ACC112 (cell line): ENCODE results near the gene KIAA0825.
A peak's percentile ranks its signal among the peaks of the same experiment; 100 is the strongest.

Experiments used
- H2AFZ ChIP-seq: fragments of 200-600 bp; sonication (generic); one replicate; pipeline ENCODE4 v1.6.0; 2017; ENCODE audit warnings: antibody characterized with exemption, low read length; ENCODE audit not compliant: unreplicated experiment
- H3K27ac ChIP-seq: fragments of 200-600 bp; sonication (generic); 2 replicates; pipeline ENCODE4 v1.5.1; 2014; ENCODE audit warnings: low read depth, mild to moderate bottlenecking, antibody characterized with exemption, low read length, moderate library complexity
- H3K27me3 ChIP-seq: fragments of 200-600 bp; sonication (generic); 2 replicates; pipeline ENCODE4 v1.6.1; 2014; ENCODE audit warnings: mild to moderate bottlenecking, antibody characterized with exemption, low read length, moderate library complexity, mixed read lengths; ENCODE audit not compliant: insufficient read depth
- H3K36me3 ChIP-seq: fragments of 200-600 bp; sonication (generic); 2 replicates; pipeline ENCODE4 v1.6.1; 2016; ENCODE audit warnings: mild to moderate bottlenecking, antibody characterized with exemption, low read length, moderate library complexity, mixed read lengths; ENCODE audit not compliant: insufficient read depth
- H3K4me1 ChIP-seq: fragments of 200-600 bp; sonication (generic); one replicate; pipeline ENCODE4 v1.6.1; 2016; ENCODE audit warnings: low read length, mixed read lengths; ENCODE audit not compliant: insufficient read depth, unreplicated experiment, control insufficient read depth
- H3K4me3 ChIP-seq: fragments of 200-600 bp; sonication (generic); 2 replicates; pipeline ENCODE4 v1.5.1; 2014; ENCODE audit warnings: mild to moderate bottlenecking, low read depth, low read length
- H3K79me2 ChIP-seq: fragments of 200-600 bp; sonication (generic); one replicate; pipeline ENCODE4 v1.6.0; 2016; ENCODE audit warnings: low read length; ENCODE audit not compliant: control insufficient read depth, unreplicated experiment, insufficient read depth

Gene KIAA0825

DNA sequence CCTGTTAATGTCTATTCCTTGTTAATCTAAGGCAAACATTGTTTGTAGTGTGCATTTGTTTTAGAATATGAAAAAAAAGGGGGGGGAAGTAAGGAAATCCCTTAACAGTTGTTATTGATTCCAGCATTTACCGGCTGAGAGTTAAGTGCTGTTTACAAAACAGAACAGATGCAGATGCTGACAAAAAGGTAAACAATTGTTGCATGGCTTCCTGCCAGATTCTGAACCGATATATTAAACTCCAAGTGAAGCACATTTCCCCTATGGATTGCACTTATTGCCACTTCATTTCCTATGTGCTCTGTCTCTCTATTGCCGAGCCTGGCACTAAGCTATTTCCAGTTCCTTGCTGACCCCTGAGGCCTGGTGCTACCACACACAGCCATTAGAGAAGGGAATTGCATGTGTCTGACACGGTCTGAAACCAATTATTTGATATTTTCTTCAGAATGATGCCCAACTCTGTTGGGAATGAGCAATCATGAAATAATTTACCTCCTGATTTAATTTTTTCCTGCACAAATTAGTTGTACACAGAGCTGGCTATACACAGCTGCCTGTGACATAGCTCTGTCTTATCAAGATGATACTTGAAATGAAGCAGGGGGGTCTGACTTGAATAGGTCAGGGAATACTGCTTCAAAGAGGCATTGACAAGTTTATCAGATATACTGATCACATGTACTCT lies 109.8 kb downstream of the KIAA0825 start:
- Histone ChIP-seq H3K4me3 (no peak overlapping the region), H3K36me3 (no peaks in the 10 kb centered on the region), H2AFZ (no peak overlapping the region), H3K27ac (no peak overlapping the region), H3K4me1 (peaks cover 12% of the 10 kb centered on the region), H3K27me3 (no peaks in the 10 kb centered on the region), H3K79me2 (no peaks in the 10 kb centered on the region)

DNA sequence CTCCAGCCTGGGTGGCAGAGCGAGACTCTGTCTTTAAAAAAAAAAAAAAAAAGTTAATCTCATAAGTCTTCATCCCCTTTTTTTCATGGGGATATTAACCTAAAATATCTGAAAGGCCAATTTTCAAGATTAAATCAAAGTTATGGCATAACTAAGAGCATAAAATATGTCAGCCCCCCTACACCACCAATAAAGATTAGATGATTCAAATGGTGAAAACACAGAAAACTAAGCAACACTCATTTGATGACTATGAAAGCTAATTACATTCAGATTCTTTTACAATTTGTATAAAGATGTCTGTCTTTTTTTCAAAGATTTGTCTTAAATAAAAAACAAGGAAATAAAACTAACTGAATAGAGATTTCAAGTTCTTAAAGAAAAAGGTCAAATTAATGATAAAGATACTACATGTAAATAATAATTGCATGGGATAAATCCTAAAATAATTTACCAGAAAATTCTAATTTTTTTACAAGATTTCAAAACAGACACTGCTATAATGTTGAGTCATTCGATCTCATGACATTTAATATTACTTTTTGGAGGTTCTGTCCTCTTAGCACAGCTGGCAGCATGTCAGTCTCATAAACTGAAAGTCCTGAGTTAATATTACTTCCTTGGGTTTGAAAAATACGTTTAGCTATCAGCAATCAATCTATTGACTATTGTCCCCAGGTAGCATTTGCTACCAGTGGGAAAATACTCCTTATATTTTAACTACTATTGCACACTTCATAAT lies 112.9 kb downstream of the KIAA0825 start:
- Histone ChIP-seq H2AFZ (peak overlapping the region; percentile 67), H3K4me3 (peak overlapping the region; percentile 54), H3K79me2 (no peaks in the 10 kb centered on the region), H3K27me3 (no peaks in the 10 kb centered on the region), H3K4me1 (peaks cover 12% of the 10 kb centered on the region), H3K27ac (peak overlapping the region; percentile 46), H3K36me3 (no peaks in the 10 kb centered on the region)

DNA sequence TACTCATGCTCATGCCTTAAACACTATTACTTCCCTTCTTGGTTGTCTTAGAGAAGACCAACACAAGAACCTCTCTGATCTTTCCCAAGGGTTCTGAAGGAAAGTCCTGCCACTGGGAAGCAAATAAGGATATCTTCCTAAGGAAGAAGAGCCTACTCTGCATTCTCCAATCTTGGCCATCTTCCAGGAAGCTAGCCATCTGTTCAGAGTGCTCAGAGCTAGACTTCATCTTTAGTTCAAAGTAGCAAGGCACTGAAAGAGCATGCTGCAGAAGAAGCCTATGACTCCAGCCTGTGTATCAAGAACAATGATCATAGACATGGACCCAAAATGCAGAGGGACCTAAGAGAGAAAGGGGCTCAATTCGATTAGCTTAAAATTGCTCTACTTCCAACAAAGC lies 114.7 kb downstream of the KIAA0825 start:
- H3K4me1 ChIP-seq: peaks cover 12% of the 10 kb centered on the region
- H3K27me3 ChIP-seq: no peaks in the 10 kb centered on the region
- no peaks in the 10 kb centered on the region for H3K36me3 ChIP-seq
- no peak overlapping the region for H2AFZ ChIP-seq
- H3K79me2 ChIP-seq: no peaks in the 10 kb centered on the region
- H3K4me3 ChIP-seq: no peak overlapping the region
- H3K27ac ChIP-seq: no peak overlapping the region

DNA sequence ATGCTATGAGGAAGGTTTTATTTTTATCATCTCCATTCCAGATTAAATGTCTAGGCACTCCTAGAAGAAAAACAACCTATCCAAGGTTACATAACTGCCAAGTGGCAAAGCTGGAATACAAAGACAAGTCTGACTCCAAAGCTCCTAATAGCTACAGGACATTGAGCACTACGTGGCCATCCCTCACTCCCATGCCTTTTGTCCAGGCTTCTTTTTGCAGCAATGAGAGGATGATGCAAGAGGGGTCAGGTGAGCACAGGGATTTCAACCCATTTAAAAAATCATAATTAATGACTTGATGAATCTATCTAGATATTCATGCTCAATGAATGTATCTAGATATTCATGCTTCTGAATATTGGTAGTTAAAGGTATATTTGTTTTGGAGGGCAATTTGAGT lies 117.0 kb downstream of the KIAA0825 start:
- H3K36me3 ChIP-seq: no peaks in the 10 kb centered on the region
- H3K79me2 ChIP-seq: no peaks in the 10 kb centered on the region
- no peak overlapping the region for H3K27ac ChIP-seq
- H3K4me1 ChIP-seq: peaks cover 12% of the 10 kb centered on the region
- H3K27me3 ChIP-seq: no peaks in the 10 kb centered on the region
- H3K4me3 ChIP-seq: no peak overlapping the region
- no peak overlapping the region for H2AFZ ChIP-seq

DNA sequence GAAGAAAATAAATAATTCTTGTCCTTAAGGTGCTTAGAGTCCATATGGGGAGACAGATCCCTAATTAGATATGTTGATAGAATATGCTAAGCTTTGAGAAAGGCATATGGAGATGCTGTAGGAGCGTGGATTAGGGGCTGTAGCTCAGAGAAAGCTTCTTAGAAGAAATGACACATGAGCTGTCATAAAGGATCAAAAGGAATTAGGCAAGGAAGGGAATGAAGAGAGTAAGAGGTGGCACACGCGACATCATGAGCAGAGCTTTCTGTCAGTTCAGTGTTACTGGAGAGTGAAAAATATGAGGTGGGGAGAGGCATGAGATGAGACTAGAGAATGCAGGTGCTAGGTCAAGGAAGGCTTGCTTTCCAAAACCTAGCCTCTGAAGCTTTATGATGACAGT lies 118.6 kb downstream of the KIAA0825 start:
- H3K27me3 ChIP-seq: no peaks in the 10 kb centered on the region
- H3K36me3 ChIP-seq: no peaks in the 10 kb centered on the region
- H3K27ac ChIP-seq: no peak overlapping the region
- H2AFZ ChIP-seq: no peak overlapping the region
- H3K4me3 ChIP-seq: no peak overlapping the region
- no peaks in the 10 kb centered on the region for H3K79me2 ChIP-seq
- H3K4me1 ChIP-seq: no peaks in the 10 kb centered on the region

- Histone ChIP-seq H3K27ac (no peak overlapping the region), H3K36me3 (no peaks in the 10 kb centered on the region), H3K4me3 (no peak overlapping the region), H3K79me2 (no peaks in the 10 kb centered on the region), H3K27me3 (no peaks in the 10 kb centered on the region), H3K4me1 (no peaks in the 10 kb centered on the region), H2AFZ (no peak overlapping the region)
These were observed 120.2 kb downstream of the KIAA0825 start for GRCh38 chr5:94498199-94498598.

- H2AFZ ChIP-seq: no peak overlapping the region
These were observed 133.3 kb downstream of the KIAA0825 start for GRCh38 chr5:94485067-94485466.

GRCh38 chr5:94481059-94481458 lies 137.3 kb downstream of the KIAA0825 start:
- no peak overlapping the region for H3K27ac ChIP-seq
- H3K4me1 ChIP-seq: peaks cover 6% of the 10 kb centered on the region
- H3K4me3 ChIP-seq: no peak overlapping the region
- H3K79me2 ChIP-seq: no peaks in the 10 kb centered on the region
- H2AFZ ChIP-seq: no peak overlapping the region
- no peaks in the 10 kb centered on the region for H3K36me3 ChIP-seq
- no peaks in the 10 kb centered on the region for H3K27me3 ChIP-seq

More at GRCh38 chr5:94485067-94485466, 133.3 kb downstream of the KIAA0825 start:
- H3K36me3 ChIP-seq: no peaks in the 10 kb centered on the region
- no peaks in the 10 kb centered on the region for H3K27me3 ChIP-seq
- no peaks in the 10 kb centered on the region for H3K79me2 ChIP-seq
- H3K27ac ChIP-seq: no peak overlapping the region
- H3K4me3 ChIP-seq: no peak overlapping the region
- H3K4me1 ChIP-seq: peaks cover 6% of the 10 kb centered on the region

- H3K27me3 ChIP-seq: no peaks in the 10 kb centered on the region
- no peak overlapping the region for H2AFZ ChIP-seq
- H3K4me1 ChIP-seq: peaks cover 6% of the 10 kb centered on the region
- H3K36me3 ChIP-seq: no peaks in the 10 kb centered on the region
- H3K27ac ChIP-seq: no peak overlapping the region
- no peak overlapping the region for H3K4me3 ChIP-seq
- no peaks in the 10 kb centered on the region for H3K79me2 ChIP-seq
These were observed 137.9 kb downstream of the KIAA0825 start for GRCh38 chr5:94480486-94480885.

DNA sequence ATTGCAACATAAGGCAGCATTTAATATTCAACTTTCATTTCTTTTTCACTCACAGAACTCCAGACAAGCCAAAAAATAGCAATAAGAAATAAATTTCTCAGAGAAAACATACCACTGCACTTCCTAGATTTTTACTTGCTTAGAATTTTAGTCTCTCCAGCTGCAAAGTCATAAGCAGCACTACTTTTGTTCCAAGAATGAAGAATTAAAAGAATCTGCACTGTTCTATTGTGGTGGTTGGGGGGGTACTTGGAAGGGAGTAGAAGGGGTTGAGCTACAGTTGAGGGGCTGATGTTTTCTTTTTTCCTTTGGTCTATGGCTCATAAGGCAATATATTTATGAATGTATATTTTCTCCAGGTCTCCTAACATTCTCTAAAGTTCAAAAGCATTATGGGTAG lies 144.5 kb downstream of the KIAA0825 start:
- Histone ChIP-seq H3K36me3 (no peaks in the 10 kb centered on the region), H2AFZ (no peak overlapping the region), H3K27ac (no peak overlapping the region), H3K4me3 (no peak overlapping the region), H3K79me2 (no peaks in the 10 kb centered on the region), H3K27me3 (no peaks in the 10 kb centered on the region), H3K4me1 (peaks cover 6% of the 10 kb centered on the region)

DNA sequence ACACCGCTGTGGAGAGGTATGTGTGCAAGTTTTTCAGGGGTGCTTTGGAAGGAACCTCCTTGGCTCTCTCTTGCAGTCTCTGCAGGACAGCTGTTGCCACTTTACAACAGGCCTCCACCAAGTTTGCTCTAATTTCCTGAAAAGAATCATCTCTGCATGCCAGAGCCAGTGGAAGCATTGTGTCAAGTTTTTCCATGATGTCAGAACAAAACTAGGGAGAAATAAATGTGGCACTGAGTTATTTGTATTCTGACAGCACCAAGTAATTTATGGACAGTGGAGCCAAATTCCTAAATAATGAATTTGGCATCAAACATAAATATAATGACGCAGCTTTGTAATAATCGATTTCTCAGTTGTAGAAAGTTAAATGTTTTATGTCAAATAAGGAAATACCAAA lies 146.9 kb downstream of the KIAA0825 start:
- H3K27me3 ChIP-seq: no peaks in the 10 kb centered on the region
- no peak overlapping the region for H2AFZ ChIP-seq
- H3K4me1 ChIP-seq: peaks cover 6% of the 10 kb centered on the region
- H3K36me3 ChIP-seq: no peaks in the 10 kb centered on the region
- H3K79me2 ChIP-seq: no peaks in the 10 kb centered on the region
- H3K4me3 ChIP-seq: no peak overlapping the region
- no peak overlapping the region for H3K27ac ChIP-seq
